Tibial nerve (tissue), 4 donors: ENCODE data around the gene MCM3AP. TPM values are rescaled to one million over a fixed set of nuclear protein-coding genes. Genes with fewer than 3 reads are reported as not detected.

ENCODE experiments used
- DNase-seq, 2 donors: peaks; one replicate each; pipeline ENCODE4 v3.0.0-alpha.2; 2019; ENCODE audit warnings: low spot score in 2 of 2
- H3K27ac ChIP-seq, 4 donors: fragments of 200-600 bp; sonication (generic) in 3 of 4; one replicate each; pipeline ENCODE4 v1.5.1; 2017 to 2019; ENCODE audit warnings: mild to moderate bottlenecking in 1 of 4
- H3K27me3 ChIP-seq, 2 donors: fragments of 200-600 bp; sonication (generic) in 1 of 2; one replicate each; pipeline versions ENCODE4 v1.5.1 to v1.6.0; 2017 to 2019
- H3K36me3 ChIP-seq, 3 donors: fragments of 200-600 bp; sonication (generic); one replicate each; pipeline ENCODE4 v1.5.1; 2018 to 2019
- H3K4me1 ChIP-seq, 4 donors: fragments of 200-600 bp; sonication (generic) in 3 of 4; one replicate each; pipeline ENCODE4 v1.5.1; 2017 to 2019
- H3K4me3 ChIP-seq, 4 donors: fragments of 200-600 bp; sonication (generic) in 3 of 4; one replicate each; pipeline ENCODE4 v1.5.1; 2017 to 2019; ENCODE audit warnings: mild to moderate bottlenecking in 1 of 4, moderate library complexity in 1 of 4
- H3K9me3 ChIP-seq, 4 donors: fragments of 200-600 bp; sonication (generic) in 3 of 4; one replicate each; pipeline ENCODE4 v1.5.1; 2017 to 2019
- EP300 ChIP-seq, 2 donors: sonication (generic); formaldehyde crosslinking; IDR thresholded peaks; one replicate each; pipeline ENCODE4 v1.6.1; 2017; ENCODE audit warnings: antibody characterized with exemption in 2 of 2, mild to moderate bottlenecking in 1 of 2
- POLR2A ChIP-seq, 2 donors: fragments of 450-650 bp; IDR thresholded peaks; one replicate each; pipeline ENCODE4 v1.6.1; 2017; ENCODE audit warnings: antibody characterized with exemption in 2 of 2, mild to moderate bottlenecking in 2 of 2, moderate library complexity in 2 of 2
- WGBS, 2 donors: methylation state at CpG; one replicate each; pipeline ENCODE4 v1.1.5; 2018; 5-methylcytosine and 5-hydroxymethylcytosine counted together
- total RNA-seq, 4 donors: library from RNA; depleted of rRNA; stranded (reverse); fragments of >200 nt; gene quantifications; one replicate each; pipeline ENCODE4 v1.1.0, GENCODE V29; 2016
- TF ChIP-seq, protein P1 (sequence below), 5 experiments: fragments of 200-600 bp in 3 of 5; fragments of 450-650 bp in 2 of 5; sonication (generic) in 3 of 5; IDR thresholded peaks; one replicate each; pipeline ENCODE4 v1.5.1; 2016 to 2019; ENCODE audit warnings: antibody characterized with exemption in 5 of 5, mild to moderate bottlenecking in 3 of 5, moderate library complexity in 2 of 5

MCM3AP gene
- total RNA-seq, 4 donors from 2014 or later, result 112 to 180 (median 146) TPM

DNA sequence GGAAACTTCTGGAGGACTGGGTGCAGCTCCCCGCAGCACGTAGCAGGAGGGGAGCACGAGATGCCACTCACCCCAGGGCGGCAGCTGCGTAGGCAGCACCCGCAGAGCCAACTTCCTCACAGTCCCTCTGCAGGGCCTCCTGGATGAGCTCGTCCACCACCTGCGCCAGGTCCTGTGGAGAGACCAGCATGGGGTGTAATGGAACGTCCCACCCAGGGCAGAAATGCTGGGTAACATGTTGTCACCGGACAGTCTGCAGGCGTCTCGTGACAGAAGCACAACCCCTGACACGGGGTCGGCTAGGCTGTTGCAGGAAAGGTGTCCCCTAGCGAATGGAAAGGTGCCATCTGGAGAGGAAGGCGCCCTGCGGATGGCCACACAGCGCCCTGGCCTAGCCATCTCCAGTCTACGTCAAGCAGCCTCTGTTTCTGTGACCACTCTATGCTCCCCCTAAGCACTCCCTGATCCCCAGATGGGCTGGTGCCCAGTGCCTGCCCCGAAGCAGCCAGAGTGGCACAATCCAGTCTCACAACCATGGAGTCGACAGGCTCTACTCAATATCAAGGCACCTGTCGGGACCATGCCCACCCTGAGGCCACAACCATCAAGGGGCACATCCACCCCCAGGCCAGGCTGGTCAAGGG is 21.2 kb downstream of the MCM3AP start:
- Histone ChIP-seq H3K27ac (no peak overlapping the region), H3K36me3 (peaks cover 0 to 95% (median 55%) of the 10 kb centered on the region in 3 donors), H3K4me3 (no peak overlapping the region), H3K4me1 (no peaks in the 10 kb centered on the region), H3K27me3 (no peaks in the 10 kb centered on the region), H3K9me3 (no peaks in the 10 kb centered on the region)
- DNase-seq, result no peak
- TF ChIP-seq EP300 (IDR thresholded peaks at IDR 0.05) (no peak), POLR2A (IDR thresholded peaks at IDR 0.05) (no peak)
- TF ChIP-seq, protein P1, sequence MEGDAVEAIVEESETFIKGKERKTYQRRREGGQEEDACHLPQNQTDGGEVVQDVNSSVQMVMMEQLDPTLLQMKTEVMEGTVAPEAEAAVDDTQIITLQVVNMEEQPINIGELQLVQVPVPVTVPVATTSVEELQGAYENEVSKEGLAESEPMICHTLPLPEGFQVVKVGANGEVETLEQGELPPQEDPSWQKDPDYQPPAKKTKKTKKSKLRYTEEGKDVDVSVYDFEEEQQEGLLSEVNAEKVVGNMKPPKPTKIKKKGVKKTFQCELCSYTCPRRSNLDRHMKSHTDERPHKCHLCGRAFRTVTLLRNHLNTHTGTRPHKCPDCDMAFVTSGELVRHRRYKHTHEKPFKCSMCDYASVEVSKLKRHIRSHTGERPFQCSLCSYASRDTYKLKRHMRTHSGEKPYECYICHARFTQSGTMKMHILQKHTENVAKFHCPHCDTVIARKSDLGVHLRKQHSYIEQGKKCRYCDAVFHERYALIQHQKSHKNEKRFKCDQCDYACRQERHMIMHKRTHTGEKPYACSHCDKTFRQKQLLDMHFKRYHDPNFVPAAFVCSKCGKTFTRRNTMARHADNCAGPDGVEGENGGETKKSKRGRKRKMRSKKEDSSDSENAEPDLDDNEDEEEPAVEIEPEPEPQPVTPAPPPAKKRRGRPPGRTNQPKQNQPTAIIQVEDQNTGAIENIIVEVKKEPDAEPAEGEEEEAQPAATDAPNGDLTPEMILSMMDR (IDR thresholded peaks at IDR 0.05), result no peak
- WGBS, 2 donors, result 91 to 96% methylated on average over 21 of the region's 22 CpGs

- Histone ChIP-seq H3K36me3 (peaks cover 4 to 100% (median 49%) of the 10 kb centered on the region in 3 donors), H3K27ac (no peak overlapping the region), H3K27me3 (no peaks in the 10 kb centered on the region), H3K4me1 (no peaks in the 10 kb centered on the region), H3K4me3 (no peak overlapping the region), H3K9me3 (no peaks in the 10 kb centered on the region)
- no peak for DNase-seq
- WGBS, 2 donors, result 93 to 95% methylated on average over 18 of the region's 18 CpGs
- TF ChIP-seq, protein P1 (IDR thresholded peaks at IDR 0.05), result no peak
- TF ChIP-seq POLR2A (IDR thresholded peaks at IDR 0.05) (no peak), EP300 (IDR thresholded peaks at IDR 0.05) (no peak)
Measured at GRCh38 chr21:46256501-46256994, 28.9 kb downstream of the MCM3AP start.

DNA sequence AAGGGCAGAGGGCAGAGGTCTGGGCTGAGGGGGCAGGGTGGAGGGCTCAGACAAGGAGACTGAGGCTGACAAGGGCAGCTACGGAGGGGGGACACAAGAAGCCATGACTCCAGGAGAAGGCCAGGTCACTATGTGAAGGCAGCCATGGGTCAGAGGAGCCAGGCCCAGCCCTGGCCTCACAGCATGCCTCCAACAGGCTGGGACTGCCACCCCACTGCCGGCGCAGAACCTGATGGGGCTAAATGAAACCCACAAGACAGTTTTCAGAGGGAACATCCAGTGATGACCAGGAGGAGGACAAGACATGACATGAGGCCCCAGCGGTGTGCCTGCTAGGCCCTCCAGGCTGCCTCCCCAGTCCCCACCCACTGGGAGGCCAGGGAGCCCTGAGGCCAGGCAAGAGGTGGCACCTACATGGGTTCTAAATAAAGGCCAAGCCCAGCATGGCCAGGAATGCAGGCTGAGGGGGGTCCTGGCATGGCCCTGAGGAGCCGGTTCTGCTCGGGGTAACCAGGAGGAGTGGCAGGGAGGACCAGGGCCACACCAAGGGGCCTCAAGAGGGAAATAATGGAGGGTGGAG is 29.6 kb downstream of the MCM3AP start:
- Histone ChIP-seq H3K9me3 (no peaks in the 10 kb centered on the region), H3K36me3 (peaks cover 4 to 100% (median 43%) of the 10 kb centered on the region in 3 donors), H3K4me3 (no peak overlapping the region), H3K27me3 (no peaks in the 10 kb centered on the region), H3K4me1 (no peaks in the 10 kb centered on the region), H3K27ac (no peak overlapping the region)
- no peak for TF ChIP-seq EP300 (IDR thresholded peaks at IDR 0.05)
- TF ChIP-seq, protein P1 (IDR thresholded peaks at IDR 0.05), result no peak
- no peak for TF ChIP-seq POLR2A (IDR thresholded peaks at IDR 0.05)
- 82 to 88% methylated on average over 6 of the region's 6 CpGs for WGBS, 2 donors
- DNase-seq, result no peak

DNA sequence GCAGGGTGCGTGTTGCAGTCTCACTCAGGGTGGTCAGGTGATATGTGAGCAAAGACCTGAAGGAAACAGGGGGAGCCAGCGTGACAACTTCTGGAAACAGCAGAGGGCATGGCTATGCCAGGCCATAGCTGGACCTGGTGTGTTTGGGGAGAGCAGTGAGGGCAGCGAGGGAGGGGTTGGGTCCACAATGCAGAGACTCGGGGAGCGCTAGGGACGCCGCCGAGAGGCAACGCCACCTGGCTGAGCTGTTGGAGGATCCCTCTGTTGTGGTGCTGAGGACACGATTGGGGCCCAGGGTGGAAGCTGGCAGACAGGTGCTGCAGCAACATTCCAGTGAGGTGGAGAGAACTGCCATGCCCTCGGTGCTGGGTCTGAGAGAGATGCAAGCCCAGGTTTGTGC is 30.2 kb downstream of the MCM3AP start:
- Histone ChIP-seq H3K27ac (no peak overlapping the region), H3K27me3 (no peaks in the 10 kb centered on the region), H3K36me3 (peaks cover 4 to 100% (median 40%) of the 10 kb centered on the region in 3 donors), H3K4me3 (no peak overlapping the region), H3K9me3 (no peaks in the 10 kb centered on the region), H3K4me1 (no peaks in the 10 kb centered on the region)
- no peak for DNase-seq
- 89 to 92% methylated on average over 11 of the region's 11 CpGs for WGBS, 2 donors
- TF ChIP-seq, protein P1 (IDR thresholded peaks at IDR 0.05), result no peak
- TF ChIP-seq EP300 (IDR thresholded peaks at IDR 0.05), result no peak
- no peak for TF ChIP-seq POLR2A (IDR thresholded peaks at IDR 0.05)
